GM12872 (cell line): ENCODE results near the gene ZSCAN30.

Experiments used
- TF ChIP-seq, protein P1 (sequence below): IDR thresholded peaks from 3 replicates; pipeline ENCODE4 v1.5.1; 2011; ENCODE audit warnings: low read depth, mild to moderate bottlenecking, low read length, moderate library complexity; ENCODE audit not compliant: insufficient read depth

Gene ZSCAN30

GRCh38 chr18:35296060-35296459 lies 6.0 kb upstream of the ZSCAN30 start:
- TF ChIP-seq, protein P1, sequence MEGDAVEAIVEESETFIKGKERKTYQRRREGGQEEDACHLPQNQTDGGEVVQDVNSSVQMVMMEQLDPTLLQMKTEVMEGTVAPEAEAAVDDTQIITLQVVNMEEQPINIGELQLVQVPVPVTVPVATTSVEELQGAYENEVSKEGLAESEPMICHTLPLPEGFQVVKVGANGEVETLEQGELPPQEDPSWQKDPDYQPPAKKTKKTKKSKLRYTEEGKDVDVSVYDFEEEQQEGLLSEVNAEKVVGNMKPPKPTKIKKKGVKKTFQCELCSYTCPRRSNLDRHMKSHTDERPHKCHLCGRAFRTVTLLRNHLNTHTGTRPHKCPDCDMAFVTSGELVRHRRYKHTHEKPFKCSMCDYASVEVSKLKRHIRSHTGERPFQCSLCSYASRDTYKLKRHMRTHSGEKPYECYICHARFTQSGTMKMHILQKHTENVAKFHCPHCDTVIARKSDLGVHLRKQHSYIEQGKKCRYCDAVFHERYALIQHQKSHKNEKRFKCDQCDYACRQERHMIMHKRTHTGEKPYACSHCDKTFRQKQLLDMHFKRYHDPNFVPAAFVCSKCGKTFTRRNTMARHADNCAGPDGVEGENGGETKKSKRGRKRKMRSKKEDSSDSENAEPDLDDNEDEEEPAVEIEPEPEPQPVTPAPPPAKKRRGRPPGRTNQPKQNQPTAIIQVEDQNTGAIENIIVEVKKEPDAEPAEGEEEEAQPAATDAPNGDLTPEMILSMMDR: no peak

GRCh38 chr18:35291166-35291565 lies 1.1 kb upstream of the ZSCAN30 start:
- TF ChIP-seq, protein P1: no peak

- TF ChIP-seq, protein P1: no peak
These were observed 319 bp downstream of the ZSCAN30 start for GRCh38 chr18:35289727-35290093.

- TF ChIP-seq, protein P1: no peak
These were observed 736 bp downstream of the ZSCAN30 start for GRCh38 chr18:35289293-35289692.

- TF ChIP-seq, protein P1: no peak
These were observed 5.2 kb downstream of the ZSCAN30 start for GRCh38 chr18:35284841-35285240.

GRCh38 chr18:35283923-35284794 lies 5.9 kb downstream of the ZSCAN30 start:
- TF ChIP-seq, protein P1: no peak

DNA sequence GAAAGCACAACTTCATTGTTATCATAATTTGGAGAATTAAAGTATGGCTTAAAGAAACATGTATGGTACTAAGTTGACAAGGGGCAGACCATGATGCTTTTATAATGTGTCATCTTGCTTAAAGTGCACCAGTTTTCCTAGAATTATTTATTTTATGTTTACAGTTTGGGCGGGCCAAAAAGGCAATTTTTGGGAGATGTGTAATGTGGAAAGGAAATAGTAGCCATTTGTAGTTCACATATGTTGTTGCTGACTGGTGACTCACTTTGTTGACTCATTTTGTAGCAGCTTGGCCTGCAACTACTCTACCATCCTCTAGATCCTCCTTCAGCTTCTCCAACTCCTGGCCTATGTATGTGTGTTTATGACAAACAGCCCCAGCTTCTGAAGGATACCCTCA lies 7.7 kb downstream of the ZSCAN30 start:
- TF ChIP-seq, protein P1: no peak
